ENCODE measurements around the gene SLC39A8.

The SLC39A8 gene

DNA sequence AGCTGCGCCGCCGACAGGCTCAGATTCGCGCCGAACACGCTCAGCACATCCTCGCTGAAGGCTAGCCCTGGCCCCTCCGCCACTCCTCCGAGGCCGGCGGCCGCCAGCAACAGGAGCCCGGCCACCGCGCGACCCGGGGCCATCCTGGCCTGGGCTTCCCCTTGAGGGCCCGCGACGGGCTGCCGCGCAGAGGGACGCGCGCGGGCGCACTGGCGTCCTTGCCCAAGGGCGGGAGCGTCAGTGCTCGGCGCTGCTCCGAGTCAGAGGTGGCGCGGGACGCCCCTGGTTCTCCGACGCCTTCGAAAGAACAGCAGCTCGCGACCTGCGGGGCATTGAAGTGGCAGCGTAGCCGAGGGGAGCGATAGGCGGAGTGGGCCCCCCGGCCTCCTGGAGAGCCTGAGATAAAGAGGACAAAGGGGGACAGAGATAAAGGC lies 745 bp downstream of the SLC39A8 start:
- Histone ChIP-seq H3K4me1 (peaks cover 34 to 54% (median 43%) of the 10 kb centered on the region in 10 experiments), H4K20me1 (peaks cover 0 to 8% (median 0%) of the 10 kb centered on the region in 11 experiments; a peak in 1 of 22 replicates), H3K4me3 (peak overlapping the region; percentile 73 to 83 (median 79)), H3K27ac (peak overlapping the region; percentile 66 to 96 (median 93)), H3K4me2 (peak overlapping the region; percentile 81 to 94 (median 89)), H3K36me3 (peaks cover 0 to 4% (median 2%) of the 10 kb centered on the region in 11 experiments; a peak in 6 of 22 replicates), H3K9ac (peak overlapping the region; percentile 83 to 94 (median 89)), H3K9me3 (replicated peaks in 1 of 11) (peaks cover 0 to 3% (median 0%) of the 10 kb centered on the region in 11 experiments; a peak in 4 of 22 replicates), H3K27me3 (no peaks in the 10 kb centered on the region)
- no peak for TF ChIP-seq Cebpa-rat (IDR thresholded peaks at IDR 0.05)

DNA sequence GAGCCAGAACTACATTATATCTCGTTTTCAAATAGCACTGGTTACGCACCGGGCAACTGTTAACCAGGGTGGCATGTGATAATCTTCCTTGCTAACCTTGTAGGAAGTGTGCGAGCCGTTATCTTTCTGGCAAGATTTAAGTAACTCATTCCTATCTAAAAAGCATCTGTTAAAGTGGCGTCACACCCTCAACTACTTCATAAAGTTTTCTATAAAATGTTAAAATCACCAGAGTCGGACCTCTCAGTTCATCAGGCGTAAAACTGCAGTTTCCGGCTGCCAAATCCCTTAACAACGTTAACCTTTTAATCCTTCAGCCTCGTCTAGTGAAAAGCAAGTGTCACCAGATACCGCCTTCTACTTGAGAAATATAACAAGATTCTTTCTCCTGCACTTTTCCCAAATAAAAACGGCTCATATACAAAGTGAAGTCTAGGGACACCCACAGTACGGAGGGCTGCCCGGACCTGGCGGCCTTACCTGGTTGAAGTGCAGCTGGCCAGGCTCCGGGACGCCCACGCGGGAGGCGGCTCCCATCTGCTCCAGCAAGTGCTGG lies 1.2 kb downstream of the SLC39A8 start:
- Histone ChIP-seq H3K4me1 (peaks cover 34 to 59% (median 43%) of the 10 kb centered on the region in 10 experiments), H3K27me3 (no peaks in the 10 kb centered on the region), H3K9ac (peak overlapping the region; percentile 83 to 94 (median 89)), H3K4me3 (peak overlapping the region; percentile 73 to 83 (median 79)), H3K4me2 (peak overlapping the region; percentile 81 to 94 (median 89)), H3K27ac (peak overlapping the region; percentile 66 to 96 (median 93)), H4K20me1 (peaks cover 0 to 8% (median 0%) of the 10 kb centered on the region in 11 experiments; a peak in 1 of 22 replicates), H3K36me3 (peaks cover 0 to 9% (median 4%) of the 10 kb centered on the region in 11 experiments; a peak in 11 of 22 replicates), H3K9me3 (replicated peaks in 1 of 11) (peaks cover 0 to 8% (median under 1%) of the 10 kb centered on the region in 11 experiments; a peak in 8 of 22 replicates)
- TF ChIP-seq Cebpa-rat (IDR thresholded peaks at IDR 0.05), result no peak

DNA sequence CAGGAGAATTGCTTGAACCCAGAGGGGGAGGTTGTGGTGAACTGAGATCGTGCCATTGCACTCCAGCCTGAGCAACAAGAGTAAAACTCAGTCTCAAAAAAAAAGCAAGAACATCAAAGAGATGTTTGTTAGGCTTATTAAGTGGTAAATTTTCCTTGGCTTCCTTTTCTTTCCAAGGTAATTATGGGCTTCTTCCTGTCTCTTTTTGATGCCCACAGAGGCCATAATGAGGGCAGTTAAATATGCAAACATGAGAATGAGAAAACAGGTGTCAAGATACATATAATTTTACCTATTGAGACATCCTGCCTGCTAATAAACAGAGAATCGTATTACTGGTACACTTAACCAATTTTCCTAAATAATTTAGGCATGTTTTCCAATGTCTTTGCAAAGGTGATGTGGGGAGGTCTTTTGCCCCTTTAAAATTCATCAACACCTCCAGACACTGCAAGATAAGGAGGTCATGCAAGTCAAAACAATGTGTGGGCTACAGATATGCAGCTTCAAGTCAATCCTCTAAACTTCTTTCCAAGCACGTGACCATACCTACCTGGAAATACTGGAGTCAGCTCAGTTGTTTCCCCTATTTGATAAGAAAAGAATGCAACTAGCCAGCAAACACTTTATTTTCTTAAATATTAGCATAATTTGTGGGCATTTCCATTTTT lies 2.7 kb downstream of the SLC39A8 start:
- Histone ChIP-seq H4K20me1 (peaks cover 0 to 8% (median 0%) of the 10 kb centered on the region in 11 experiments; a peak in 1 of 22 replicates), H3K27ac (no peak overlapping the region), H3K9me3 (replicated peaks in 1 of 11) (peaks cover 0 to 16% (median 9%) of the 10 kb centered on the region in 11 experiments; a peak in 9 of 22 replicates), H3K27me3 (no peaks in the 10 kb centered on the region), H3K4me1 (peaks cover 34 to 60% (median 43%) of the 10 kb centered on the region in 10 experiments), H3K4me3 (peak overlapping the region in 9 of 10 experiments; percentile 73 to 83 (median 79); a peak in 15 of 20 replicates), H3K9ac (peak overlapping the region in 9 of 11 experiments; percentile 83 to 94 (median 87); a peak in 10 of 22 replicates), H3K36me3 (peaks cover 0 to 20% (median 11%) of the 10 kb centered on the region in 11 experiments; a peak in 11 of 22 replicates), H3K4me2 (peak overlapping the region; percentile 81 to 94 (median 89))
- no peak for TF ChIP-seq Cebpa-rat (IDR thresholded peaks at IDR 0.05)

DNA sequence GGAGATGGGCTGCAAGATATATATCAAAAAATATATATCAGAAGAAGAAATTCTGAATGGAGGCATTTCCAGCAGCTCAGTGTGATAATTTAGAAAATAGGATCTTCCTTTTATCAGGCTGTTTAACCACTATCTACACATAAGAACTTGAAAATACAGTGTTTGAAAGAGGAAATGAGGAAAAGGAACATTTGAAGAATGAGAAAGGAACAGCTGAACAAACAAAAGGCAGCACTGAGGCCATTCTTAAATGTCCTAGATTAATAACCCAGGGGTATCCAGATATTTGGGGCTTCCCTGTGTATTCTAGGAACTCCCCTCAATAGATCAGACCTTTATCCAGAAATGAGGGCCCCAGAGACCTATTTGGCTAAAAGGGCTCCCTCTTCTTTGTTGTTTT lies 4.1 kb downstream of the SLC39A8 start:
- peak overlapping the region in 3 of 11 experiments; percentile 1 to 12 (median 11); a peak in 1 of 22 replicates for H3K27ac ChIP-seq
- H3K4me1 ChIP-seq, result peaks cover 31 to 55% (median 38%) of the 10 kb centered on the region in 10 experiments
- H3K27me3 ChIP-seq, result no peaks in the 10 kb centered on the region
- peaks cover 0 to 20% (median 11%) of the 10 kb centered on the region in 11 experiments; a peak in 11 of 22 replicates for H3K36me3 ChIP-seq
- H3K4me2 ChIP-seq, result peak overlapping the region; percentile 63 to 94 (median 89)
- H3K4me3 ChIP-seq, result no peak overlapping the region
- peaks cover 0 to 8% (median 0%) of the 10 kb centered on the region in 11 experiments; a peak in 1 of 22 replicates for H4K20me1 ChIP-seq
- H3K9me3 ChIP-seq (replicated peaks in 1 of 11), result peaks cover 0 to 16% (median 9%) of the 10 kb centered on the region in 11 experiments; a peak in 9 of 22 replicates
- no peak for TF ChIP-seq Cebpa-rat (IDR thresholded peaks at IDR 0.05)
- H3K9ac ChIP-seq, result no peak overlapping the region; a peak in 1 of 22 replicates

DNA sequence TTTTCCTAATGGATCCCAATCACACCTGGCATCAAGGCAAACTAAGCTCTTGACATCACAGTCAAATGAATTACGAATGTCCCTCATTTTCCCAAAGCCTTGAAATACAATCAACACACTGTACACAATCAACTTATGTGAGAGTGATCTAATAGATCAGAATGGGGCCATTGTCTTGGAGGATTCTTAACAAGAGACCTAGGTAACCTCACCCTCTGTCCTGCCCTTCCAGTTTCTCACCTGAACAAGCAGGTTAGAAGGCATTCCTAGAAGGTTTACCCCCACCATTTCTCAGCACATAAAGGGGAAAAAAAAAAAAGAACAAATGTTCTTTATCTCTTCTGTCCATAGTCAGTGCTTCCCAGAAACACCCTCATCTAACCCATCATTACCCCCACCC lies 6.3 kb downstream of the SLC39A8 start:
- H3K4me2 ChIP-seq, result peak overlapping the region in 1 of 11 experiments; percentile 91; a peak in 1 of 22 replicates
- peaks cover 0 to 35% (median 18%) of the 10 kb centered on the region in 11 experiments; a peak in 12 of 22 replicates for H3K36me3 ChIP-seq
- peaks cover 0 to 8% (median 0%) of the 10 kb centered on the region in 11 experiments; a peak in 1 of 22 replicates for H4K20me1 ChIP-seq
- no peaks in the 10 kb centered on the region for H3K27me3 ChIP-seq
- no peak for TF ChIP-seq Cebpa-rat (IDR thresholded peaks at IDR 0.05)
- H3K9me3 ChIP-seq (replicated peaks in 1 of 11), result peaks cover 0 to 16% (median 9%) of the 10 kb centered on the region in 11 experiments; a peak in 10 of 22 replicates
- H3K9ac ChIP-seq, result no peak overlapping the region
- H3K27ac ChIP-seq, result no peak overlapping the region
- H3K4me1 ChIP-seq, result peaks cover 26 to 51% (median 32%) of the 10 kb centered on the region in 10 experiments
- no peak overlapping the region for H3K4me3 ChIP-seq

DNA sequence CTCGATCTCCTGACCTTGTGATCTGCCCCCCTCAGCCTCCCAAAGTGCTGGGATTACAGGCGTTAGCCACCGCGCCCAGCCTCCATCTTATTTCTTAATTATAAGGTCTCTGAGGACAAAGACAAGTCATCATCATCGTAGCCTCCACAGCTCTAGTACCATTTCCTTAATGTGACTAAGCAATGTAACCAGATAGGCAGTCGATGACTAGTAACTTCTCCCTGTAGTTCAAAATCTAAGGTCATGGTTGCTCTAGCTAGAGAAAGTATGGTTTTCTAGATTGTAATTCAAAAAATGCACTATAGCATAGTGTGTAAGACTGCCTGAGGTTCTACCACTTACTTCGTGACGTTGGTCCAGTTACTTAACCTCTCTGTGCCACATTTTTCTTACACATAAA lies 6.9 kb downstream of the SLC39A8 start:
- Histone ChIP-seq H3K36me3 (peaks cover 0 to 40% (median 18%) of the 10 kb centered on the region in 11 experiments; a peak in 12 of 22 replicates), H3K27ac (no peak overlapping the region), H3K4me2 (no peak overlapping the region), H3K4me3 (no peak overlapping the region), H4K20me1 (peaks cover 0 to 8% (median 0%) of the 10 kb centered on the region in 11 experiments; a peak in 1 of 22 replicates), H3K9ac (no peak overlapping the region), H3K27me3 (no peaks in the 10 kb centered on the region), H3K9me3 (replicated peaks in 1 of 11) (peaks cover 0 to 22% (median 9%) of the 10 kb centered on the region in 11 experiments; a peak in 11 of 22 replicates), H3K4me1 (peaks cover 26 to 45% (median 29%) of the 10 kb centered on the region in 10 experiments)
- TF ChIP-seq Cebpa-rat (IDR thresholded peaks at IDR 0.05), result no peak

DNA sequence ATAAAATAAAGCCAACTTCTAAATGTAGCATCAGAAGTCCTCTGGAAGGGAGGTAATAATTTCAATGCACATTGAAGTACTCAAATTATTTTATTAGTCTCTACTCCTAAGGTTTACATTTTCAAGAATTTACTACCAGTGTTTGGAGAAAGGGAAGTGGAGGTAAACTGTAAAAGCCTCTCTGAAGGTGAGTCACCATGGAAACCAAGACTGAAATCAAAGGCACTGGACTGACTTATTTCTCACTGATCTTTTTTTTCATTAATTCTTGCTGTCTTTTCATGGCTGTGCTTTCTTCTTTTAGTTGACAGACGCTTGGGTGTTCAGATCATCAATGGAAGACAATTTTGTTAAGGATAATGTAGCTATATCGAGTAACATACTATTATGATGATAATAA lies 9.7 kb downstream of the SLC39A8 start:
- no peaks in the 10 kb centered on the region for H3K27me3 ChIP-seq
- H3K9ac ChIP-seq, result no peak overlapping the region
- H3K9me3 ChIP-seq (replicated peaks in 1 of 11), result peaks cover 0 to 49% (median 26%) of the 10 kb centered on the region in 11 experiments; a peak in 17 of 22 replicates
- H3K27ac ChIP-seq, result no peak overlapping the region
- H3K4me3 ChIP-seq, result no peak overlapping the region
- H3K4me2 ChIP-seq, result no peak overlapping the region
- TF ChIP-seq Cebpa-rat (IDR thresholded peaks at IDR 0.05), result no peak
- H3K36me3 ChIP-seq, result peaks cover 0 to 51% (median 19%) of the 10 kb centered on the region in 11 experiments; a peak in 12 of 22 replicates
- peaks cover 0 to 4% (median 0%) of the 10 kb centered on the region in 11 experiments; a peak in 1 of 22 replicates for H4K20me1 ChIP-seq
- H3K4me1 ChIP-seq, result peaks cover 0 to 32% (median 2%) of the 10 kb centered on the region in 10 experiments; a peak in 13 of 20 replicates

DNA sequence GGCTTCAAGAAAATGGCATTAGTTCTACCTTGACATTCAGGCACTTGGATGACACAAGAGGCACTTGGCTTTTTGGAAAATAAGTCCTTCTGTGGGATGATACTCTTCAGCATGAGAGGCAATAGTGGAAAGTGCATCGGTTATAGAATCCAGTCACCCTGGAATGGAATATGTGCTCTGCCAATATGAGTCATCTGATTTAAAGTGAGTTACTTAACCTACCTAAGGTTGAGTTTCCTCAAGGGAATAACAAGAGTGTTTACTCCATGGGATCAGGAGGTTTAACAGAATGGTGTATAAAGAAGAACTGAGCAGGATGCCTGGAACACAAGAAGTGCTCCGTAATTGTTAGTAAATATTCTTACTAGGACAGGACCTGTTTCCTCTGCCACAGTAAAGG lies 10.7 kb downstream of the SLC39A8 start:
- H3K9ac ChIP-seq, result no peak overlapping the region
- H3K9me3 ChIP-seq (replicated peaks in 1 of 11), result peaks cover 0 to 52% (median 29%) of the 10 kb centered on the region in 11 experiments; a peak in 17 of 22 replicates
- no peak for TF ChIP-seq Cebpa-rat (IDR thresholded peaks at IDR 0.05)
- peaks cover 0 to 22% (median 0%) of the 10 kb centered on the region in 10 experiments; a peak in 8 of 20 replicates for H3K4me1 ChIP-seq
- 0 out of 22 replicates have a peak, but pooled peaks cover 0 to 4% (median 0%) of the 10 kb centered on the region in 11 experiments for H4K20me1 ChIP-seq
- no peak overlapping the region for H3K4me2 ChIP-seq
- H3K36me3 ChIP-seq, result peaks cover 0 to 50% (median 19%) of the 10 kb centered on the region in 11 experiments; a peak in 12 of 22 replicates
- no peaks in the 10 kb centered on the region for H3K27me3 ChIP-seq
- no peak overlapping the region for H3K27ac ChIP-seq
- no peak overlapping the region for H3K4me3 ChIP-seq

All from BLaER1 treated with 17β-estradiol and CSF1 and Interleukin-3, amounts not matched to agents 10 nM and 100 nM (cell line).